GM18498 (cell line): ENCODE data around the gene TNFRSF18.

Source experiments
- ATAC-seq: cut with Tn5 transposase; IDR thresholded peaks from one replicate; pipeline ENCODE4 v1.9.1; 2021; ENCODE audit warnings: mild to moderate bottlenecking, moderate library complexity; ENCODE audit not compliant: unreplicated experiment

TNFRSF18 gene

DNA sequence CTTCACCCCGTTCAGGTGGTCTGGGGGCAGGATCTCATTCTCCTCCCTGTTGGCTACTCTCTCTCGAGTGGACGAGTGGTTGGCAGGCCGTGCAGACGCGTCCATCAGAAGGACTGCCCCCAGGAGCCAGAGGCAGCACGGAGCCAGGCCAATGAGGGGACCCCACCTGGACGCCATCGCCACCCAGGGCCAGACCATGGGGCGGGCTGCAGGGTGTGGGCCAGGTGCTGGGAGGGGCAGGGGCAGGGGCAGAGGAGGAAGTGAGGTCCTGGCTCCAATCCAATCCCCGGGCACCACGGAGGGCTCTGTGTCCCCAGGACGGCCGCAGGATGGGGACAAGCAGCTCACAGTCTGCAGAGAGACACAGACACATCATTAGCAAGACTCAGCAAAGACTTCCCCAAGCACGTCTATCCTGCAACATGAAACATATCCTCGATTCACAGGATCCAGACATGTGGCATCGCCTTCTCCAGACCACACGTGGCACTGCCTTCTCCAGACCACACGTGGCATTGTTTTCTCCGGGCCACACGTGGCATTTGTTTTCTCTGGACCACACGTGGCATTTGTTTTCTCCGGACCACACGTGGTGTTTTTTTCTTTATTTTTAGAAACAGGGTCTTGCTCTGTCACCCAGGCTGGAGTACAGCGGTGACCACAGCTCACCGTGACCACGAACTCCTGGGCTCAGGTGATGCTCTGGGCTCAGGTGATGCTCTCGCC lies 22.4 kb upstream of the TNFRSF18 start:
- no peak for ATAC-seq

DNA sequence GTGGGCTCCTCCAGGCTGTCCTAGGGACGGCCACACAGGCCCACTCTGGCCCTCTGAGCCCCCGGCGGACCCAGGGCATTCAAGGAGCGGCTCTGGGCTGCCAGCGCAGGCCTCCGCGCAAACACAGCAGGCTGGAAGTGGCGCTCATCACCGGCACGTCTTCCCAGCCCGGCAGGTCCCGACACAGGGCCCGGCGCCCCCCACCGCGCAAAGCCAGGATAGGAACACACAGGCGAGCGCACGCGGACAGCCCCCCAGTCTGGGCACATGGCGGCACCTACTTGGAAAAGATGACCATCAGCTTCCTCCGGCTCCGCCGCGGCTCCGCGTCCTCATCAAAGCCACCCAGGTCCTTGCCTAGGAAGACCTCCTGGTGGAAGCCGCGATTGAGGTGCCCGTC lies 21.8 kb upstream of the TNFRSF18 start:
- no peak for ATAC-seq

- ATAC-seq = no peak
Measured at GRCh38 chr1:1227386-1227785, 21.0 kb upstream of the TNFRSF18 start.

DNA sequence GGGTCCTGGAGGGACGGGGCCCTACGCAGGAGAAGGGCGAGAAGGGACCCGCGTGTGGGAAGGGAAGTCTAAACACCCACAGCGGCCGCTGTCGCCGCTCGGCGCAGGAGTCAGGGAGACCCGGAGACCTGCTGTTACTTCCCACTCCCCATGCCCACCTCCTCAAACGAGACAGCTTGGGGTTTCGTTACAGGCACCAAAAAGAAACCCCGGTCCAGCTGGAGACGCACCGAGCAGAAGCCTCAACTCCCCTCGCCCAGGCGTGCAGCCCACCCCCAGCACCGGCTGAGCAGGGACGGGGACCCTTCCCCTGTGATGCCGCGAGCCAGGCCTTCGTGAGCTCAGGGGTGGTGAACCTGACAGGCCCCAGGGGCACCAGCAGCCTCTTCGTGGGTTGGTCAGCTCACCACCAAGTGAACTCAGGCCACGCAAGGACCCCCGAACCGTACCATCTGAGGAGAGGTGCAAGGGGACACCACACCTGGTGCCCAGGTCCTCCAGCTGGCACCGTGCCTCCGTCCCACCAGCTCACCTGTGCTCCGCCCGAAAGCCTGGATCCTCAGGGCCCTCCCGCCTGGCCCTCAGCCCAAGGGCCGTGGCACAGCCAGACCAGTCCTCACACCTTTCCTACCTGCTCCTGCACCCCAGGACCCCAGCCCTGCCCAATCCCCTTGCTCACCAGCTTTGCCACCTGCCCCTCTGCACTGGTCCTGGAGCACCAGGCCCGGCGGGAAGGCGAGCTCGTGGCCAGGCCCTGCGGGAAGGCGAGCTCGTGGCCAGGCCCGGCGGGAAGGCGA lies 20.4 kb upstream of the TNFRSF18 start:
- ATAC-seq = no peak

- ATAC-seq = no peak
Measured at GRCh38 chr1:1225913-1226312, 19.5 kb upstream of the TNFRSF18 start.

GRCh38 chr1:1225238-1225845 lies 18.9 kb upstream of the TNFRSF18 start:
- no peak for ATAC-seq

DNA sequence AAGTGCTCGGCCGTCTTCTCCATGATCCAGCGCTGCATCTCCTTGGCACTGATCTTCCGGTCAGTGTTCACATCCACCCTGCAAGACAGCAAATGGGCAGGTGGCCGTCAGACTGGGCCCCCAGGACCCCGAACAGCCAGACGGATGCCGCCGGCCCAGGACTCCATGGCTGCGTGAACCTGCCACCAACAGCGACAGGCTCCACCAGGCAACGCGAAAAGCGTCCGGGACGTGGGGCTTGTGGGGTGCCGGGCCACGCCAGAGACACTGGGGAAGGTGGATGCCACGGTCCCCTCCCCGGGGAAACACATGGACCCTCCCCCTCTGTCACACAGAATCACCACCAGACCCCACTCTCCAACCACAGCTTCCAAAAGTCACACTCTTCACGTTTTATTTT lies 17.5 kb upstream of the TNFRSF18 start:
- ATAC-seq = no peak

- no peak for ATAC-seq
Measured at GRCh38 chr1:1223321-1223720, 16.9 kb upstream of the TNFRSF18 start.

GRCh38 chr1:1222575-1223225 lies 16.3 kb upstream of the TNFRSF18 start:
- ATAC-seq = no peak

DNA sequence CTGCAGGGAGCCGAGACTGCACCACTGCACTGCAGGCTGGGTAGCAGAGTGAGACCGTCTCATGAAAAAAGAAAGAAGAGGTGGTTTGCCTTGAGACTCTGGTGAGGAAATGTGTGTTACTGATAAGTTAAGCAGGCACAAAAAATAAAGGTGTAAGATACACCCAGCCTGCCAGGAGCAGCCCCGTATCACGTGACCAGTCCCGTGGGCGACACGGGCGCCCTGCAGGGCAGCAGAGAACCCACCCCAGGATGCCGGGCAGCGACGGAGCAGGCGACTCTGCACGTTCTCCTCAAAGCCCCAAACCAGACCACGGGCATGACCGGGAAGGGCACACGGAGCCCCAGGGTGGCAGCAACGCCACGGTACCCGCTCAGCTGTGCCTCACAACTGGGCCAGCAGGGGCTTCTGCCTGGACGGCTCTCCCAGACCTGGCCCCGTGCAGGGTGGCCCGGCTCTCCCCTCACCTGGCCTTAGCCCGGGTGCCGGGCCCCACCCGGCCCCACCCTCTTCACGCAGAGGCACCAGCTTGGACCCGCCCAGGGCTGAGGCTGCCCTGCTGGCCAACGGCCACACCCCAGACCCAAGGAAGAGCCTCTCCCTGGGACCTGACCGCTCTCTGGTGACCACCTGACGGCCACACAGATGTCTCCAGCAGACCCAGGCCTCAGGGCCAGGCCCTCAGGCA lies 15.6 kb upstream of the TNFRSF18 start:
- ATAC-seq = no peak

- no peak for ATAC-seq
Measured at GRCh38 chr1:1220197-1220596, 13.8 kb upstream of the TNFRSF18 start.

DNA sequence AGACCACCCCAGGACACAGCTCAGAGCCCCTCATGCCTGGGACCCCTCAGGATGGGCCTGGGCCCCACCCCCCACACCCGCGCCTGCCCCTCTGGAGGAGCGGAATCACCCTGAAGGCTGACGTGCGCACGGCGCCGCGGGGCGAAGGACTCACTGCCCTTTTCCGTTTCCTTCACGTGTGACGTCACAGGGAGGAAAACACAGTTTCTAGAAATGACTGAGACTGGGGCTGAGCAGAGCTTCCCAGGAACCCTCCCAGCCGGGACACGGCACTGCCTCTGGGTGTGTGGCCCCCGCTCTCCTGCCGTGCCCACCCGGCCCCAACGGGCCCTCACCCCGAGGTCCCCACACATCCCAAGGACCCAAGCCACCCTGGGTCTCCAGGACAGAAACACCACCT lies 12.9 kb upstream of the TNFRSF18 start:
- ATAC-seq = no peak

DNA sequence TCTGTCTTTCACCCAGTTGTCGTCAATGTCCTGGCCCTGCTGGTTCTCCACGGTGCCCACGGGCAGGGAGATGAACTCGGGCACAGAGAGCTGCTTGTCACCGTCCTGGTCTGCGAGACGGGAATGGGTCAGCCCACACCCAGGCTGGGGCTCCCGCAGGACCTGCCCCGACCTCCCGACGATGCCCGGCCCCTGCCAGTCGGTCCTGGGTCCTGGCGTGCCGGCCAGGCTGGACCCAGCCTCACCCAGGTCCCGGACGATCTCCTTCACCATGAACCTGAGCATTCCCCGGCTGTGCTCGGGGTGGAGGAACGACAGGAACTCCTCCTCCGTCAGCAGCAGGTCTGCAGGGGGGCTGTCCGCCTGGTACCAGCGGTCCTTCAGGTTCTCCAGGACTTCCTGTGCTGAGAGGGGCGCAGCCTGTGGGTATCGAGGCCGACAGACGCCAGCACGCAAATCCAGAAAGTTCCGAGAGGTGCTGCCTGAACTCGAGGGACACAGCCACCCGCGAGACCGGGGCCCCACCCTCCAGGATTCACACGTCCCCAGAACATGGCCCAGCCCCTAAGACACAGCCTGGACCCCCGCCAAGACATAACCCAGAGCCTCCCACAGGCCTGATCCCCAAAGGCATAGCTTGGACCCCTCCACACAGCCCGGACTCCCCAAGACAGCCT lies 12.3 kb upstream of the TNFRSF18 start:
- ATAC-seq = no peak

GRCh38 chr1:1217621-1218523 lies 11.5 kb upstream of the TNFRSF18 start:
- ATAC-seq = no peak

DNA sequence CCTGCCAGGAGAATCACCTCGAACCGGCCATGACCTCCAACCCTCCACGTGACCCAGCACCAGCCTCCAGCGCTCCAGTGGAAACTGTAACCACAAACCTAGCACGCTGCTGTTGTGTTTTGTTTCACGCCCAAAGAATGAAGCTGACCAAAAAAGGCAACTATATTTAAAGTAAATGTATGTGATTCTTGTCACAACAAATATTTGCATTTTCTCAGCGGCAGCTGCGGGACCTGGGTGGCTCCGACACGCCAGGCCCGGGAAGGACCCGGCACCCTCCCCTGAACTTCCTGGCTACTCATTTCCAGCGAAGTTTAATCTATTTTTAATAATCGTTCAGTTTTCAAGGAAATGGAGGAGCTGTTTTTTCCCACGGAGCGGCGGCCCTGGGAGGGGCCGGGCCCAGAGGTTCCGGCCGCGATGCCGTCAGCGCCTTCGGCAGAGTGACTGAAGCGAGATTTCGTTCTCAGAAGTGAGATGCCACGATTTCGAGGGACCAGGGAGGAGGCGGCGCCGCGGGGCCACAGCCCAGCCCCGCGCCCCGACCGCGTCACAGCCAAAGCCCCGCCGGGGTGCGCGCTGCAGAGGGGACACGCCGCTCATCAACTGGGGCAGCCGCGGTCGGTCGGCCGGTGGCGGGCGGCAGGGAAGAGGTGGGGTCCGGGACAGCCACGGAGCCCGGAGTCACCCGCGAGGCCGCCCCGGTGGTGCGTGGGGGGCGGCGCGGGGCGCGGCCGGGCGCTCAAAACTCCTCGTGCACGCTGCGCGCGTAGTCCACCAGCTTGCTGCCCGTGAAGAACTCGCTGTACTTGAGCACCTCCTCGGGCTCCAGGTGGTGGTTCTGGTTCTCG lies 10.6 kb upstream of the TNFRSF18 start:
- no peak for ATAC-seq

DNA sequence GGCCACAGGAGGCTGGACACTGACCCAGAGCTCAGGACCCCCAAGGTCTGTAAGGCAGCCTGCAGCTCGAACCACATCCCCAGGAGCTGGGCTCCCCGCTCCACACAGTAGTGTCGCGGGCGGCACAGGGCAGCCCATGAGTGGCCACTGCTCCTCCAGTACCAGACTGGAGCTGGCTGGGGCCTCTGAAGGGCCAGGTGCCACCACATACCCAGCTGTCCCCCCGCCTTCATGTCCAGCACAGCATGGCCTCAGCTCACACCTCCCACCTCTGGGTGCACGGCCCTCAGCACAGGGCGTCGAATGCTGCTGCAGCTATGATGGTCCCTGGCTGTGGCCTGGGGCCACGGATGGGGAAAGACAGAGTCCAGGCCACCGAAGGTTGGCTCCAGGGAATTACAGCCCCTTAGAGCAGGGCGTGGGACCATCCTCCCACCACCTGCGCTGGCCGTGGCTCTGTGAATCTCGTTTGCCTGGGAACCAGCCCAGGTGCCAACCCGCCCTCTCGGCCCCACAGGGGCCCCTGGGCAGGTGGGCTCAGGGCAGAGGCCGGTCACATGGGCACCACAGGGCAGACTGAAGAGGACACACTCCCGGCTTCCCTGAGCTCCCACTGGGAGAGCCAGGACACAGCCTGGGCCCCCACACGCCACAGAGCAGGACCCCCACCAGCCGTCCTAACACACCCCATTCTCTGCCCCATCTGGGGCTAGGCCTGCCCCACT lies 9.7 kb upstream of the TNFRSF18 start:
- no peak for ATAC-seq

- no peak for ATAC-seq
Measured at GRCh38 chr1:1215080-1215676, 8.8 kb upstream of the TNFRSF18 start.
